Bronchial epithelial cell (primary cell): ENCODE results near the gene ATP1A2. TPM values are rescaled to one million over a fixed set of nuclear protein-coding genes. Genes with fewer than 3 reads are reported as not detected.
A peak's percentile ranks its signal among the peaks of the same experiment; 100 is the strongest.

Experiments used
- DNase-seq: peaks from one replicate; pipeline ENCODE4 v3.0.0-alpha.2; 2010; ENCODE audit warnings: low read depth
- FAIRE-seq: peaks from 2 replicates; lab custom pipeline; 2011; peaks lifted over from hg19 to GRCh38; lab: Jason Lieb, UNC
- H3K27me3 ChIP-seq: 2 replicates; pipeline ENCODE4 v1.5.1; 2011; ENCODE audit warnings: low read length; ENCODE audit not compliant: control insufficient read depth, insufficient read depth
- H3K36me3 ChIP-seq: 2 replicates; pipeline ENCODE4 v1.5.1; 2011; ENCODE audit warnings: low read length; ENCODE audit not compliant: control insufficient read depth, insufficient read depth
- H3K4me3 ChIP-seq: 2 replicates; pipeline ENCODE4 v1.5.1; 2011; ENCODE audit warnings: mild to moderate bottlenecking, low read depth, low read length, control low read depth
- CTCF ChIP-seq: IDR thresholded peaks from 2 replicates; pipeline ENCODE4 v1.5.1; 2011; ENCODE audit warnings: mild to moderate bottlenecking, moderate library complexity, low read length, control low read depth, inconsistent platforms; ENCODE audit not compliant: insufficient read depth, severe bottlenecking
- total RNA-seq: library from RNA; depleted of rRNA; stranded (reverse); fragments of >200 nt; gene quantifications from 2 replicates; pipeline ENCODE4 v1.2.1, GENCODE V29; 2014

Gene ATP1A2
- total RNA-seq, 1 donor from 2014 or later = not detected

GRCh38 chr1:160129046-160129445 is 13.5 kb downstream of the ATP1A2 start:
- no peak for TF ChIP-seq CTCF

GRCh38 chr1:160129558-160129957 is 14.0 kb downstream of the ATP1A2 start:
- DNase-seq (no peak), FAIRE-seq (no peak)
- H3K36me3 ChIP-seq = no peaks in the 10 kb centered on the region
- H3K4me3 ChIP-seq = no peak overlapping the region
- TF ChIP-seq CTCF = no peak
- H3K27me3 ChIP-seq = peaks cover 2% of the 10 kb centered on the region

More at GRCh38 chr1:160129046-160129445, 13.5 kb downstream of the ATP1A2 start:
- no peak overlapping the region for H3K4me3 ChIP-seq
- H3K27me3 ChIP-seq = peaks cover 2% of the 10 kb centered on the region
- DNase-seq (no peak), FAIRE-seq (peak; percentile 7)
- H3K36me3 ChIP-seq = no peaks in the 10 kb centered on the region

DNA sequence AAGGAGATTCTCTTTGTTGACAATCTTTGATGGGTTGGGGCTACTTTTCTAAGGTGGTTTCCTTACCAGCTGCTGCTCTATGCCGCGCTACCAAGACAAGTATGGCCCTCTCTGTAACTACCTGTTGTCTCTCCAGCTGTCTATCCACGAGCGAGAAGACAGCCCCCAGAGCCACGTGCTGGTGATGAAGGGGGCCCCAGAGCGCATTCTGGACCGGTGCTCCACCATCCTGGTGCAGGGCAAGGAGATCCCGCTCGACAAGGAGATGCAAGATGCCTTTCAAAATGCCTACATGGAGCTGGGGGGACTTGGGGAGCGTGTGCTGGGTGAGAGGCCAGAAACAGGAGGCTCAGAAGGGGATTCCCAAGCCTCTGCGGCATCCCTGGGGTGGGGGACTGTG is 14.4 kb downstream of the ATP1A2 start:
- Histone ChIP-seq H3K36me3 (no peaks in the 10 kb centered on the region), H3K27me3 (peaks cover 2% of the 10 kb centered on the region), H3K4me3 (no peak overlapping the region)
- DNase-seq = no peak
- FAIRE-seq = peak; percentile 23
- TF ChIP-seq CTCF = no peak

DNA sequence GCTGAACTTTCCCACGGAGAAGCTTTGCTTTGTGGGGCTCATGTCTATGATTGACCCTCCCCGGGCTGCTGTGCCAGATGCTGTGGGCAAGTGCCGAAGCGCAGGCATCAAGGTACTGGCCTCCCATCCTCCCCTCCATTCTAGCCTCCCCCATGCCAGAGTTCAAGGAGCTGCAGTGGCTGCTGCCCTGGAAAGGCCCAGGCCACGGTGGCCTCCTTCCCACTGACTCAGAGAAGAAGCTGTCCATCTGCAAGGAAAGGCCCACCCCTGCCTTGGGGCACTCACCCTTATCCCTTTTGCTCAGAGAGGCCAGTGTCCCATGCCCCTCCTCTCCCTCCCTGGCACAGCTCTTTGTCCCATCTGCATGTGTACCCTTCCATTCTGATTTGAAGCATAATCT is 14.9 kb downstream of the ATP1A2 start:
- no peak for FAIRE-seq
- Histone ChIP-seq H3K4me3 (no peak overlapping the region), H3K36me3 (no peaks in the 10 kb centered on the region), H3K27me3 (peaks cover 2% of the 10 kb centered on the region)
- no peak for TF ChIP-seq CTCF
- DNase-seq = no peak

GRCh38 chr1:160130939-160131338 is 15.4 kb downstream of the ATP1A2 start:
- DNase-seq = no peak
- H3K4me3 ChIP-seq = no peak overlapping the region
- no peaks in the 10 kb centered on the region for H3K36me3 ChIP-seq
- H3K27me3 ChIP-seq = peaks cover 2% of the 10 kb centered on the region
- no peak for FAIRE-seq
- no peak for TF ChIP-seq CTCF
